Measurements from ENCODE around the gene CCDC33. TPM values are rescaled to one million over a fixed set of nuclear protein-coding genes. Genes with fewer than 3 reads are reported as not detected.

CCDC33 gene
- total RNA-seq, 1 experiment from 2014 or later: not detected

DNA sequence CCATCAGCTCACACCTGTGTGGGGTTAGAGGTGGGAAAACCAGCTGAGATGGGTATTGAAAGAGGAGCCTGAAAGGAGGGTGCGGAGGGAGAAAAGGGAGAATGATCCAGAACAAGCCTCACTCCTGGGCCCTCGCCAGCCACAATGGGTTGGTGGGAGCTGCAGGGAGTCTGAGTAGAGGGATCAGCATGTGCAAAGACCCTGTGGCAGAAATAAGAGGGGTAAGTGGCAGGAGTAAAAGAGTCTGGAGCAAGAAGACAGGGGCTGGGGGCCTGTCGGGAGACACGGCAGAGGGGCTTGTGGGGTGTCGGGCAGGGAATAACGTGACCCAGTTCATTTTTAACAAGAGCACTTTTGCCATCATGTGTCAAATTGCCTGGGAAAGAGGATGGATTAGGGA lies 34.0 kb downstream of the CCDC33 start:
- POLR2A ChIA-PET: no interaction called here
- H3K36me3 ChIP-seq (ENCODE audit: control insufficient read depth, insufficient read depth, low read length): no peaks in the 10 kb centered on the region
- CTCF ChIA-PET: no interaction called here
- in situ Hi-C loops (cut with HindIII; ENCODE audit: low pct_unique_long_range_greater_than_20kb, low sequenced_read_pairs) (no loop called here), intact Hi-C loops (cut with micrococcal nuclease; ENCODE audit: unreplicated experiment) (no loop called here)
- no peak for ATAC-seq
- no peak for TF ChIP-seq CTCF (IDR thresholded peaks at IDR 0.05)
- TF ChIP-seq SIN3A (IDR thresholded peaks at IDR 0.05; ENCODE audit: borderline replicate concordance, insufficient read depth, low read depth, low read length): no peak
- TF ChIP-seq, protein P1, sequence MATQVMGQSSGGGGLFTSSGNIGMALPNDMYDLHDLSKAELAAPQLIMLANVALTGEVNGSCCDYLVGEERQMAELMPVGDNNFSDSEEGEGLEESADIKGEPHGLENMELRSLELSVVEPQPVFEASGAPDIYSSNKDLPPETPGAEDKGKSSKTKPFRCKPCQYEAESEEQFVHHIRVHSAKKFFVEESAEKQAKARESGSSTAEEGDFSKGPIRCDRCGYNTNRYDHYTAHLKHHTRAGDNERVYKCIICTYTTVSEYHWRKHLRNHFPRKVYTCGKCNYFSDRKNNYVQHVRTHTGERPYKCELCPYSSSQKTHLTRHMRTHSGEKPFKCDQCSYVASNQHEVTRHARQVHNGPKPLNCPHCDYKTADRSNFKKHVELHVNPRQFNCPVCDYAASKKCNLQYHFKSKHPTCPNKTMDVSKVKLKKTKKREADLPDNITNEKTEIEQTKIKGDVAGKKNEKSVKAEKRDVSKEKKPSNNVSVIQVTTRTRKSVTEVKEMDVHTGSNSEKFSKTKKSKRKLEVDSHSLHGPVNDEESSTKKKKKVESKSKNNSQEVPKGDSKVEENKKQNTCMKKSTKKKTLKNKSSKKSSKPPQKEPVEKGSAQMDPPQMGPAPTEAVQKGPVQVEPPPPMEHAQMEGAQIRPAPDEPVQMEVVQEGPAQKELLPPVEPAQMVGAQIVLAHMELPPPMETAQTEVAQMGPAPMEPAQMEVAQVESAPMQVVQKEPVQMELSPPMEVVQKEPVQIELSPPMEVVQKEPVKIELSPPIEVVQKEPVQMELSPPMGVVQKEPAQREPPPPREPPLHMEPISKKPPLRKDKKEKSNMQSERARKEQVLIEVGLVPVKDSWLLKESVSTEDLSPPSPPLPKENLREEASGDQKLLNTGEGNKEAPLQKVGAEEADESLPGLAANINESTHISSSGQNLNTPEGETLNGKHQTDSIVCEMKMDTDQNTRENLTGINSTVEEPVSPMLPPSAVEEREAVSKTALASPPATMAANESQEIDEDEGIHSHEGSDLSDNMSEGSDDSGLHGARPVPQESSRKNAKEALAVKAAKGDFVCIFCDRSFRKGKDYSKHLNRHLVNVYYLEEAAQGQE (IDR thresholded peaks at IDR 0.05; ENCODE audit: insufficient read depth in 1 of 2, low read depth in 2 of 2, low read length in 1 of 2): no peak
- no peak for TF ChIP-seq POLR2AphosphoS5 (IDR thresholded peaks at IDR 0.05; ENCODE audit: low read depth, low read length)
- no peak for TF ChIP-seq TCF7L2 (IDR thresholded peaks at IDR 0.05; ENCODE audit: low read depth, low read length)
- BruUV-seq (replicated peaks): no TSS peak
- H3K27ac ChIP-seq (ENCODE audit: low read length): no peak overlapping the region
- H3K4me3 ChIP-seq (ENCODE audit: low read depth in 2 of 2, low read length in 2 of 2): no peak overlapping the region
- H3K4me1 ChIP-seq (ENCODE audit: control insufficient read depth, insufficient read depth, low read length): no peaks in the 10 kb centered on the region
- H3K9me3 ChIP-seq (ENCODE audit: control insufficient read depth, insufficient read depth, low read depth, low read length): no peaks in the 10 kb centered on the region
- no peak for DNase-seq (ENCODE audit: low read depth, low spot score)
- H3K27me3 ChIP-seq (ENCODE audit: control insufficient read depth, insufficient read depth, low read length): peaks cover 8% of the 10 kb centered on the region; the same call in 1 of the 2 replicates

DNA sequence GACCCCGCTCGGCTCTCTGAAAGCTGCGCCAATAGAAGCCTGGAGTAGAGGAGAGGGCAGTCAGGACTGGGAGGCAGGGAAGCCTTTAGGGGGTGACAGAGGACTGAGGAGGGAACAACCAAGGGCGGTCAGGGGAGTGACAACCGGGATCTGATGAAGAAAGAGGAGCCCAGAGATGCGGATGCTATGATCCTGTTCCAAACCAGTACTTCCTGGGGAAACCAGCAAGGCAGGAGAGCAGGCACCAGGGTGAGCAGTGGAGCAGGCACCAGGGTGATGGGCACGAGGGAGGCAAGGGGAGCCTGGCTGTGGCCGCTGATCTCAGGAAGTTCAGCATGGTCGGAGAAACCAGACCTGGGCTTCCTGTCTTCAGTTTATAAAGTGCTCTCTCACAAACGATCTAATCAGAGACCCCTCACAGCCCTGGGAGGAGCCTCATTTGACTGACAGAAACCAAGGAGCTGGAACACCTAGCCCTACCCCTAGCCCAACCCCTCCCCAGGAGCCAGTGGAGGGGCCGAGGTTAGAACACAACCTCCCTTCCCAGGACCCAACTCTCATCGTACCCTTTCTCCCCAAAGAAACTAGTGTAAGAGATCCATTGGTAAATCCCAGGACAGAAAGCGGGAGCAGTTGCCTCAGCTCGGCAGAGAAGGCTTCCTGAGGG lies 34.9 kb downstream of the CCDC33 start:
- BruUV-seq (replicated peaks): no TSS peak
- ChIA-PET CTCF (no interaction called here), POLR2A (no interaction called here)
- TF ChIP-seq CTCF (IDR thresholded peaks at IDR 0.05) (no peak), TCF7L2 (IDR thresholded peaks at IDR 0.05; ENCODE audit: low read depth, low read length) (no peak), SIN3A (IDR thresholded peaks at IDR 0.05; ENCODE audit: borderline replicate concordance, insufficient read depth, low read depth, low read length) (no peak), POLR2AphosphoS5 (IDR thresholded peaks at IDR 0.05; ENCODE audit: low read depth, low read length) (no peak)
- TF ChIP-seq, protein P1 (IDR thresholded peaks at IDR 0.05; ENCODE audit: insufficient read depth in 1 of 2, low read depth in 2 of 2, low read length in 1 of 2): no peak
- H3K9me3 ChIP-seq (ENCODE audit: control insufficient read depth, insufficient read depth, low read depth, low read length): no peaks in the 10 kb centered on the region
- DNase-seq (ENCODE audit: low read depth, low spot score) (no peak), ATAC-seq (0 out of 2 replicates have a peak, but pooled peaks have one; percentile 50)
- no peaks in the 10 kb centered on the region for H3K36me3 ChIP-seq (ENCODE audit: control insufficient read depth, insufficient read depth, low read length)
- no peaks in the 10 kb centered on the region for H3K4me1 ChIP-seq (ENCODE audit: control insufficient read depth, insufficient read depth, low read length)
- no peak overlapping the region for H3K27ac ChIP-seq (ENCODE audit: low read length)
- peaks cover 5% of the 10 kb centered on the region; the same call in 1 of the 2 replicates for H3K27me3 ChIP-seq (ENCODE audit: control insufficient read depth, insufficient read depth, low read length)
- in situ Hi-C loops (cut with HindIII; ENCODE audit: low pct_unique_long_range_greater_than_20kb, low sequenced_read_pairs) (no loop called here), intact Hi-C loops (cut with micrococcal nuclease; ENCODE audit: unreplicated experiment) (no loop called here)
- no peak overlapping the region for H3K4me3 ChIP-seq (ENCODE audit: low read depth in 2 of 2, low read length in 2 of 2)

All from Panc1 (cell line).